Thoracic aorta (tissue), 2 donors: ENCODE measurements around the gene TMEM185A. TPM values are rescaled to one million over a fixed set of nuclear protein-coding genes. Genes with fewer than 3 reads are reported as not detected.
"Not testable (repeated sequence)": the region's sequence is repeated elsewhere in the genome, so short reads cannot be mapped to it uniquely, and the experiment has no call there.

ENCODE experiments used
- ATAC-seq: fragments of 150-250 bp; one replicate; pipeline ENCODE4 v1.8.0; 2017; ENCODE audit warnings: low read depth; ENCODE audit not compliant: insufficient number of reproducible peaks, low FRiP score
- DNase-seq: peaks from one replicate; pipeline ENCODE4 v3.0.0-alpha.2; 2020; ENCODE audit warnings: low spot score
- H3K27ac ChIP-seq, 2 donors: fragments of 200-600 bp; sonication (generic); 1 replicate in 1 of 2; 2 replicates in 1 of 2; pipeline ENCODE4 v1.5.1; 2016; ENCODE audit warnings: mild to moderate bottlenecking in 2 of 2, moderate library complexity in 2 of 2
- H3K27me3 ChIP-seq: fragments of 200-600 bp; sonication (generic); replicated peaks from 2 replicates; pipeline ENCODE4 v1.6.0; 2016; ENCODE audit warnings: mild to moderate bottlenecking; ENCODE audit not compliant: insufficient read depth
- H3K36me3 ChIP-seq: fragments of 200-600 bp; sonication (generic); one replicate; pipeline ENCODE4 v1.5.1; 2016
- H3K4me1 ChIP-seq, 2 donors: fragments of 200-600 bp; sonication (generic); 1 replicate in 1 of 2; 2 replicates in 1 of 2; pipeline versions ENCODE4 v1.5.1 to v1.6.0; 2016; ENCODE audit warnings: low read depth in 2 of 2, mild to moderate bottlenecking in 1 of 2; ENCODE audit not compliant: control insufficient read depth in 1 of 2
- H3K4me3 ChIP-seq: fragments of 200-600 bp; sonication (generic); 2 replicates; pipeline ENCODE4 v1.5.1; 2016; ENCODE audit warnings: mild to moderate bottlenecking
- H3K9me3 ChIP-seq: fragments of 200-600 bp; sonication (generic); 2 replicates; pipeline ENCODE4 v1.5.1; 2016
- total RNA-seq, 2 donors: library from RNA; depleted of rRNA; stranded (reverse); fragments of >200 nt; gene quantifications; one replicate each; pipeline versions ENCODE4 v1.1.0 to v1.2.3, GENCODE V29; 2016

Gene TMEM185A
- total RNA-seq, 2 donors from 2014 or later: 17.6 to 21.5 TPM

DNA sequence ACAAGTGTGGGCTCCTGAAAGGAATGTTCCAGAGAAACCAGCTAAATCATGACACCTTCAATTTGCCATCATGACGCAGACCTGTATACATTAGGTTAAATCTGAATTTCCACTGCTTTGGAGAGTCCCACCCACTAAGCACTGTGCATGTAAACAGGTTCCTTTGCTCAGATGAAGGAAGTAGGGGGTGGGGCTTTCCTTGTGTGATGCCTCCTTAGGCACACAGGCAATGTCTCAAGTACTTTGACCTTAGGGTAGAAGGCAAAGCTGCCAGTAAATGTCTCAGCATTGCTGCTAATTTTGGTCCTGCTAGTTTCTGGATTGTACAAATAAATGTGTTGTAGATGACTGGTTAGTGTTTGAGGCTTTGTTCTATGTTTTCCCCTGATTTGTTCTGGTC lies 84.6 kb downstream of the TMEM185A start:
- H3K36me3 ChIP-seq, H3K9me3 ChIP-seq, ATAC-seq, H3K4me3 ChIP-seq, H3K27me3 ChIP-seq, H3K27ac ChIP-seq, H3K4me1 ChIP-seq, DNase-seq: not testable (repeated sequence)

Other genes with a start within 250 kb of the TMEM185A start
- 100 to 1,000 TPM; 204 to 210 TPM for gene IDS, start 126.5 kb downstream of the TMEM185A start, total RNA-seq
- gene EOLA1, start 90.8 kb downstream of the TMEM185A start, total RNA-seq: 10 to 100 TPM; 22.2 to 22.6 TPM
- gene HSFX3, start 81.9 kb downstream of the TMEM185A start, total RNA-seq: not detected
- not detected for gene MAGEA9B, start 44.3 kb downstream of the TMEM185A start, total RNA-seq
- 1 to 10 TPM in 1 of 2 donors, under 1 TPM in 1; 0.54 to 1.3 TPM for gene HSFX2, start 36.5 kb downstream of the TMEM185A start, total RNA-seq
- not detected for gene MAGEA11, start 80.3 kb upstream of the TMEM185A start, total RNA-seq
- gene HSFX1, start 142.3 kb upstream of the TMEM185A start, total RNA-seq: 1 to 10 TPM in 1 of 2 donors, under 1 TPM in 1; 0.54 to 2.0 TPM
- not detected for gene MAGEA9, start 150.1 kb upstream of the TMEM185A start, total RNA-seq
- not detected for gene MAGEA8, start 249.4 kb upstream of the TMEM185A start, total RNA-seq